NT2/D1 (cell line): Measurements from ENCODE around the gene SIRT2.

Experiments
- SUZ12 ChIP-seq: IDR thresholded peaks from 2 replicates; pipeline ENCODE4 v1.6.1; 2011; ENCODE audit not compliant: insufficient read length, insufficient read depth; ENCODE audit errors: extremely low read depth
- YY1 ChIP-seq: IDR thresholded peaks from 2 replicates; pipeline ENCODE4 v1.6.1; 2011; ENCODE audit not compliant: insufficient read length, insufficient read depth
- ZNF274 ChIP-seq: IDR thresholded peaks from 2 replicates; pipeline ENCODE4 v1.6.1; 2011; ENCODE audit warnings: mild to moderate bottlenecking, low read depth, low read length

- TF ChIP-seq SUZ12 (no peak), ZNF274 (no peak), YY1 (no peak)
Measured at GRCh38 chr19:38844093-38844686, 55.2 kb downstream of the SIRT2 start.
